ENCODE measurements around the gene OR2K2.
"Not testable (repeated sequence)": the region's sequence is repeated elsewhere in the genome, so short reads cannot be mapped to it uniquely, and the experiment has no call there.

The OR2K2 gene, protein sequence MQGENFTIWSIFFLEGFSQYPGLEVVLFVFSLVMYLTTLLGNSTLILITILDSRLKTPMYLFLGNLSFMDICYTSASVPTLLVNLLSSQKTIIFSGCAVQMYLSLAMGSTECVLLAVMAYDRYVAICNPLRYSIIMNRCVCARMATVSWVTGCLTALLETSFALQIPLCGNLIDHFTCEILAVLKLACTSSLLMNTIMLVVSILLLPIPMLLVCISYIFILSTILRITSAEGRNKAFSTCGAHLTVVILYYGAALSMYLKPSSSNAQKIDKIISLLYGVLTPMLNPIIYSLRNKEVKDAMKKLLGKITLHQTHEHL

DNA sequence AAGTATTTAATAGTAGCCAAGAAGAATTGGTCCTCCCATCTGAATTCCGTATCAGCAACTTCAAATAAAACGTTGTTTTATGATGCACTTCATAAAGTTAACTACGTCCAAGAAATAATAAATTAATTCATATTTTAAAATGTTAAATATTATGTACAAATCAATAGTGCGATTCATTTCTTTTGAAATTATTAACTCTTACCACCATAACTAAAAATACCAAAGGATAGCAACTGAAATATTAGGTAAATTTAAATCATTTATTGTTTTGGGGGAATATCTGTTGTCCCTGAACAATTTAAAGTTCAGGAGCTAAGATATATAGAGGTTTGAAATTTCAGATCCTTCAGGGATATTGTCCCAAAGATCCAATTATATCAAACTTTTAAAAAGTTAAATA, at the start of gene OR2K2:
Gene OR2K2 (minus strand): TSS at position 101 of the 400 bp plus-strand sequence. CDS start 1,791 bp downstream, outside the sequence.
- no peak for DNase-seq

GRCh38 chr9:111375817-111376564, 46.0 kb upstream of the OR2K2 start:
- DNase-seq: no peak

GRCh38 chr9:111375062-111375461, 45.0 kb upstream of the OR2K2 start:
- no peak for DNase-seq

- no peak for DNase-seq
Observed at GRCh38 chr9:111372297-111372696, 42.3 kb upstream of the OR2K2 start.

DNA sequence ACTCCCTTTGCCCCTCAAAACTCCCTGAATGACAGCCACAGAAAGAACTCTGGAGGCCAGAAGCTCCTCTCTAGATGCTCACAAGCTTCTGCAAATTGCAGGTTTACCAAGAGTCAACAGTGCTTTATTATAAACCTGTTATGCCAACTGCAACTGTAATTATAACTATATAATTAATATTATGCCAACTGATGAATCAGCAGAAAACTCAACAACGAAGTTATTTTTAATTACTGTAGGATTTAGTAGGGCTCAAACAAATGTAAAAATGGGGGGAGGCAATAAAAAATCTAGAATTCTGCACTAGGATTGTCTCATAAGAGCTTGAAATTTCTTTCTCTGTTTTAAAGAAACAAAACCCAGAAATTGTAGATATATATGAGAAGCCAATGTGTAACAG, 37.0 kb upstream of the OR2K2 start:
- no peak for DNase-seq

DNA sequence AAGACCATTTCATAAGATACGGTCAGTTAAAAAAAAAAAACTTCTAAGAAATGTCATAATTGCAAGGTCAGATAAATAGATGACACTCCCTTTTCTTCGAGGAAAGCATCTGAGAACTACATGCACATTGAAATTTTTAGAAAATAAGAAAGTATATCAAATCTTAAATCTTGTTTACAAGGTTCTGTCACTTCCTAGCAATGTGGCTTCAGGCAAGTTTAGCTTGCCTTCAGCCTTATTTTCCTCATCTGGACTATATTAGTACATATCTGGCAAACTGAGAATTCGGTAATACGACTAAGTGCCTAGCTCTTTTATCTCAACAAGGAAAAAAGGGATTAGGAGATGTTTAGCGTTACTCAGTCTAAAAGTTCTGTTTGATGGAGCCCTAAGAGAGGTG, 32.5 kb upstream of the OR2K2 start:
- no peak for DNase-seq

- no peak for DNase-seq
Observed at GRCh38 chr9:111360881-111361280, 30.9 kb upstream of the OR2K2 start.

DNA sequence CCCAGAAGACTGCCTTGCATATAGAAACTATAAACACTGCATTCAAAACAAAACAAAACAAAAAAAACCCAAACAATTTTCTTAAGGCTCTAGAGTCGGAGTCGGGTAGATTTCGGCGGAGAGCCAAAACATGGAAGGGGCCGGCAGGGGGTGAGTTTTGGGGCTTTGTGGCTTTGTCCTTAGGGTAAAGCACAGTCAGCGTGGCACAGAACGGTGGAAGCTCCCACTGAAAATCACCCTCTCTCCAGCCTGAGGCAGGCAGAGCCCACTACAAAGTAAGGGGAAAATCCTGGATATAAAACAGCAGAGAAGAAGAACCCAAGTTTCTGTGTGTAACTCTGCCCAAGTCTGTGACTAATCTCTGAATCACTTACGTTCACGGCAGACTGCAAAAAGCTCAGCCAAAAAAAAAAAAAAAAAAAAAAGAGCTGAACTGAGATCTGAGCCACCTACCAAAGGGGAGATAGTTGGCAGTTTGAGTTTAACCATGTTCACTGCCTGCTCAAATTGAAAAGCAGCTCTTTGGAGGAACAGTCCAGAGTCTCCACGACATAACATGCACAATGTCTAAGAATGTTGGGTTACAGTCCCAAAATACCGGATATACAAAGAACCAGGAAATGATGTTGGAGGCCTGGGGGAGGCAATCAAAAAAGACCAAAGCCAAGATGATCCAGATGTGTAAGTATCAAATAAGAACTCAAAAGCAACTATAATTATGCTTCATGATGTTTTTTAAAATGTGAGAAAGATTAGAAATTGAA, 26.6 kb upstream of the OR2K2 start:
- peak; percentile 17 for DNase-seq

GRCh38 chr9:111352545-111352944, 22.5 kb upstream of the OR2K2 start:
- DNase-seq: no peak

DNA sequence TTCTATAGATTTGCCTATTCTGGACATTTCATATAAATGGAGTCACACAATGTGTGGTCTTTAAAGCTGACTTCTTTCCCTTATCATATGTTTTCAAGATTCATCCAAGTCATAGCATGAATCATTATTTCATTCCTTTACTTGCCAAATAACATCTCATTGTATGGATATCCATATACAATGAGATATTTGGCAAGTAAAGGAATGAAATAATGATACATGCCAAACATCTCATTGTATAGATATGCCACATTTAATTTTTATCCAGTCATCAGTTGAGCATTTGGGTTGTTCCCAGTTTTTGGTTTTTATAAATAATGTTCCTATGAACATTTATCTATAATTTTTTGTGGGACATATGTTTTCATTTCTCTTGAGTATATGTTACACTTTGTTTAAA, 20.5 kb upstream of the OR2K2 start:
- no peak for DNase-seq

DNA sequence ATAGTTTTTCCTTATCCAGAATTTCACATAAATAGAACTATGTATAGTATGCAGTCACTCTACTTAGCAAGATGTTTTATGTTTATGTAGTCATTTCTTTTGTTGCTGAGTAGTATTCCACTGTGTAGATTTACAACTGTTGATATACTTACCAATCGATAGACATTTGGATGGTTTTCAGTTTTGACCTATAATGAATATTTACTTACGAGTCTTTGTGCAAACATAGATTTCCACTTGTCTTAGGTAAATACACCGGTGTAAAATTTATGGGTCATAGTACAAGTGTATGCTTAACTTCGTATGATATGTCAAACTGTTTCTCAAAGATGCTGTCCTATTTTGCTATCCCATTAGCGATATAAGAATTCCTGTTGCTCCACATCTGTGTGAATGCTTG, 19.7 kb upstream of the OR2K2 start:
- no peak for DNase-seq

DNA sequence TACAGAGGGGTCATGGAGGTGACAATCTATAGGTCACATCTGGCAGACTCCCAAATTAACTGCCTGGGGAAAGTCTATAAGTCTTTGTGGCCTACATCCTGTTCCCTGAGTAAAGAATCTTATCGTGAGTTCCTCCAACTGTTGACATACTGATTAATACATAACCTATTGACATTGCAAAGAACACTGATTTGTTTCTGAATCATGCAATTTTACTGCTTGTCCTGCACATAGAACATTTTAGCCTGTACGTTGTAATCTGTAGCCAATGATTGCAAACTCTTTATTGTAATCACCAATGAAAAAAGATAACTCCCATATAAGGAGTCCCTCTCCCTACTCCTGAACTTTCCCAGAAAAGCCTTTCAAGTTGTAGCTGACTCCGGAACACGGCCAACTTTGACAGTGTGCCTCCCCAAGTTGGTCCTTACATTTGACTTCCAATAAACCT, 18.8 kb upstream of the OR2K2 start:
- no peak for DNase-seq

GRCh38 chr9:111334318-111334863, 4.4 kb upstream of the OR2K2 start:
- DNase-seq: not testable (repeated sequence)

GRCh38 chr9:111320631-111321030, 9.4 kb downstream of the OR2K2 start:
- no peak for DNase-seq

GRCh38 chr9:111316796-111317195, 13.2 kb downstream of the OR2K2 start:
- DNase-seq: no peak

DNA sequence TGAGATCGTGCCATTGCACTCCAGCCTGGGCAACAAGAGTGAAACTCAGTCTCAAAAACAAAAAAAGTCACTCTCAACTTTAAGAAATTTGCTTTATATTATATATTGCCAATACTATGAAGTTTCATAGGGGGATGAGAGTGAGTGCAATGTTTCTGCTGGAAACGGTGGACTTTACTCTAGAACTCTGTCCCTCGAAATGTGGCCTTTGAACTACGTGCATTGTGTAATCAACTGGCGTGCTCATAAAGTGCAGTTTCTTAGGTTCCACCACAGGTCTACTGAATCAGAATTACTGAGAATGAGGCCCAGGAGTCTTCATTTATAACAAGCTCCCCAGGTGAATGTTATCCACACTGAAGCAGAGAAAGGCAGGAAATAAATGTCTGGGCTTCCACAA, 24.1 kb downstream of the OR2K2 start:
- no peak for DNase-seq

DNA sequence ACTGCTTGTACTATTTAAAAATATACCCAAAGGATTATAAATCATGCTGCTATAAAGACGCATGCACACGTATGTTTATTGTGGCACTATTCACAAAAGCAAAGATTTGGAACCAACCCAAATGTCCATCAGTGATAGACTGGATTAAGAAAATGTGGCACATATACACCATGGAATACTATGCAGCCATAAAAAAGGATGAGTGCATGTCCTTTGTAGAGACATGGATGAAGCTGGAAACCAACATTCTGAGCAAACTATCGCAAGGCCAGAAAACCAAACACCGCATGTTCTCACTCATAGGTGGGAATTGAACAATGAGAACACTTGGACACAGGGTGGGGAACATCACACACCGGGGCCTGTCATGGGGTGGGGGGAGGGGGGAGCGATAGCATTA, 26.0 kb downstream of the OR2K2 start:
- not testable (repeated sequence) for DNase-seq

GRCh38 chr9:111301195-111301594, 28.8 kb downstream of the OR2K2 start:
- peak; percentile 18 for DNase-seq

GRCh38 chr9:111300140-111300735, 29.8 kb downstream of the OR2K2 start:
- no peak for DNase-seq

DNA sequence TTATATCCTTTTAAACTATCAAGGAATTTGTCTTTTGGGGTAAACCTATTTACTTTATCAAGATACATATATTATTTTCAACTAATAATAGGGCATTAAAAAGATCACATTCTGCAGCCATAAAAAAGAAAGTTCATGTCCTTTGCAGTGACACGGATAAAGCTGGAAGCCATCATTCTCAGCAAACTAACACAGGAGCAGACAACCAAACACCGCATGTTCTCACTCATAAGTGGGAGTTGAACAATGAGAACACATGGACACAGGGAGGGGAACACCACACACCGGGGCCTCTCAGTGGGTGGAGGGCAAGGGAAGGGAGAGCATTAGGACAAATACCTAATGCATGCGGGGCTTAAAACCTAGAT, 30.4 kb downstream of the OR2K2 start:
- DNase-seq: not testable (repeated sequence)

DNA sequence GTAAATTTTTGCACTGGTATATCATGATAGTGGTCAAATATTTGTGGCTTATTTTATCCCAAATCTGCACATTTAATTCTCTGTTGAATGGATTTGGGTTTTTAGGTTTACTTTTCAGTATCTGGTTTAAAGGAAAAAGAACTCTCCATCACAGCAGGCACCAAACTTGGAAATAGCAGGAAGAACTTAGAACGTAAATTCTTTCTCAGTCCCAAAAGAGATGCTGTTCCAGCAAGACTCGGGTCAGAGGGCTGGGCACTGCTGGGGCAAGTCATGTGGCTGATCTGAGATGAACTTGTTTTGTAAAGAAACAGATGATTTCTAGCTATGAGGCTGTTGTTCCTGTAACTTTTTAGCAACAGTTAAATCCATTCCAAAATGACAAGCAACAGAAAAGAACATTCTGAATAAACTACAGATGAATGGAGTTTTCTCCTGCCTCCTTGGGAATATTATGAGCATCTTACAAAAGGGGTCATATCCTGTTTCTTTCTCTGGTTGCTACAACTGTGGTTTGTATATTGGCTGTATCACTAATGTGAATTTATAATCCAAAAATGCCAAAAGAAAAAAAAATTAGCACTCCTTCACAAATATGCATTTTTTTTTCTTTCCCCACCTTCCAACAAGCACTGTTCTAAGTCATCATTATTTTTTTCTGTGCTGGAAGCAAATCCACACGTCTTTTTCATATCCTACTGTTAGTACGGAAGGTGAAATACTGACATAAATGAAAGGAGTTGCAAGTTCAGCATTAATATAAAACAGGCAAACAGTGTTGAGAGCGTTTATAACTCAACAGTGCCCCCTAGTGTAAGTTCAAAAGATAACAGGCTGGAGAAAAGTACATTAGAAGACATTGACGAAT, 31.1 kb downstream of the OR2K2 start:
- DNase-seq: peak; percentile 68

DNA sequence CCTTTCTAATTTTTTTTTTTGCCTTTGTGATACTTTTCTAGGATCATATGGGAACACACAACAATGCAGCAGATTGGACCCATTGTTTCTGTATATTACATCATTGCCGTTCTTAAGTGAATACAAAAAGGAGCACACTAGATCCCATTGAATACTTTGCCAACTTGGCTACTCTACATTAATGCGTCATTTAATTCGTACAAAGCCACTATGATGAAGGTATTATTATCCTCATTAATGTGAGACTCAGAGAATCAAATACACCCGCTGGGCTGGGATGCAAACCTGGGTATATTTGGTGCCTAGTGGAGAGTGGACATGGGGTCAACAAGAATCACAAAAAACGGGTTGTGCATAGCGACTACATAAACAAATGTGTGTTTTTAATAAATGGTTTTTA, 31.9 kb downstream of the OR2K2 start:
- no peak for DNase-seq
